ENCODE results near the gene SHE.

SHE gene

GRCh38 chr1:154501423-154502065 lies 668 bp downstream of the SHE start:
- TF ChIP-seq CTCF (IDR thresholded peaks at IDR 0.05; ENCODE audit: low read depth, low read length, missing control alignments) = no peak
- in situ Hi-C loops (cut with HindIII; ENCODE audit: low sequenced_read_pairs) = no loop called here
- DNase-seq (ENCODE audit: low read depth) = no peak
- no peak overlapping the region for H3K4me3 ChIP-seq (ENCODE audit: low read depth, low read length)

GRCh38 chr1:154500533-154500932 lies 1.7 kb downstream of the SHE start:
- in situ Hi-C loops (cut with HindIII; ENCODE audit: low sequenced_read_pairs) = no loop called here
- no peak overlapping the region for H3K4me3 ChIP-seq (ENCODE audit: low read depth, low read length)
- no peak for TF ChIP-seq CTCF (IDR thresholded peaks at IDR 0.05; ENCODE audit: low read depth, low read length, missing control alignments)
- no peak for DNase-seq (ENCODE audit: low read depth)

- TF ChIP-seq CTCF (IDR thresholded peaks at IDR 0.05; ENCODE audit: low read depth, low read length, missing control alignments) = no peak
- in situ Hi-C loops (cut with HindIII; ENCODE audit: low sequenced_read_pairs) = no loop called here
- no peak for DNase-seq (ENCODE audit: low read depth)
- H3K4me3 ChIP-seq (ENCODE audit: low read depth, low read length) = no peak overlapping the region
Observed at GRCh38 chr1:154499446-154499845, 2.8 kb downstream of the SHE start.

GRCh38 chr1:154497026-154497806 lies 5.0 kb downstream of the SHE start:
- H3K4me3 ChIP-seq (ENCODE audit: low read depth, low read length) = no peak overlapping the region
- DNase-seq (ENCODE audit: low read depth) = no peak
- in situ Hi-C loops (cut with HindIII; ENCODE audit: low sequenced_read_pairs) = no loop called here
- TF ChIP-seq CTCF (IDR thresholded peaks at IDR 0.05; ENCODE audit: low read depth, low read length, missing control alignments) = no peak

- no peak for DNase-seq (ENCODE audit: low read depth)
Observed at GRCh38 chr1:154496383-154496782, 5.8 kb downstream of the SHE start.

More at GRCh38 chr1:154496383-154496782, 5.8 kb downstream of the SHE start:
- TF ChIP-seq CTCF (IDR thresholded peaks at IDR 0.05; ENCODE audit: low read depth, low read length, missing control alignments) = no peak
- in situ Hi-C loops (cut with HindIII; ENCODE audit: low sequenced_read_pairs) = no loop called here
- no peak overlapping the region for H3K4me3 ChIP-seq (ENCODE audit: low read depth, low read length)

Measured in astrocyte of the cerebellum (primary cell).